Keratinocyte (primary cell): ENCODE measurements around the gene AGAP1. TPM values are rescaled to one million over a fixed set of nuclear protein-coding genes. Genes with fewer than 3 reads are reported as not detected.

ENCODE experiments used
- DNase-seq: peaks from one replicate; pipeline ENCODE4 v3.0.0-alpha.2; 2011; ENCODE audit warnings: low read depth, missing footprints, low spot score
- FAIRE-seq: peaks from 2 replicates; lab custom pipeline; 2011; peaks lifted over from hg19 to GRCh38; lab: Jason Lieb, UNC
- H2AFZ ChIP-seq: 2 replicates; pipeline ENCODE4 v1.6.0; 2012; ENCODE audit warnings: low read length, control low read depth, inconsistent platforms; ENCODE audit not compliant: control insufficient read depth
- H3K27ac ChIP-seq: 2 replicates; pipeline ENCODE4 v1.5.1; 2011; ENCODE audit warnings: low read length; ENCODE audit not compliant: control insufficient read depth, insufficient read depth
- H3K27me3 ChIP-seq: 3 replicates; pipeline ENCODE4 v1.6.0; 2011; ENCODE audit warnings: low read length; ENCODE audit not compliant: control insufficient read depth, insufficient read depth; ENCODE audit errors: extremely low read depth
- H3K36me3 ChIP-seq, 2 experiments: 2 replicates in 1 of 2; 3 replicates in 1 of 2; pipeline ENCODE4 v1.5.1; 2011; ENCODE audit warnings: low read length in 2 of 2, mild to moderate bottlenecking in 1 of 2; ENCODE audit not compliant: control insufficient read depth in 2 of 2, insufficient read depth in 2 of 2; ENCODE audit errors: extremely low read depth in 1 of 2
- H3K4me1 ChIP-seq: 3 replicates; pipeline ENCODE4 v1.5.1; 2011; ENCODE audit warnings: low read length; ENCODE audit not compliant: control insufficient read depth, insufficient read depth; ENCODE audit errors: extremely low read depth
- H3K4me2 ChIP-seq: 3 replicates; pipeline ENCODE4 v1.6.0; 2011; ENCODE audit warnings: low read depth, low read length; ENCODE audit not compliant: control insufficient read depth, insufficient read depth; ENCODE audit errors: extremely low read depth
- H3K4me3 ChIP-seq, 3 experiments: fragments of 200-600 bp in 1 of 3; sonication (generic) in 1 of 3; 2 replicates in 2 of 3; 3 replicates in 1 of 3; pipeline ENCODE4 v1.5.1; 2011 to 2016; ENCODE audit warnings: low read length in 3 of 3, mild to moderate bottlenecking in 3 of 3, control low read depth in 2 of 3, inconsistent platforms in 1 of 3, low read depth in 1 of 3, mixed read lengths in 1 of 3, mixed run types in 1 of 3, moderate library complexity in 1 of 3; ENCODE audit not compliant: control insufficient read depth in 2 of 3, insufficient read depth in 2 of 3; ENCODE audit errors: extremely low read depth in 1 of 3
- H3K79me2 ChIP-seq: 2 replicates; pipeline ENCODE4 v1.6.0; 2012; ENCODE audit warnings: low read length; ENCODE audit not compliant: control insufficient read depth, insufficient read depth
- H3K9ac ChIP-seq: 3 replicates; pipeline ENCODE4 v1.6.0; 2011; ENCODE audit warnings: low read length; ENCODE audit not compliant: control insufficient read depth, insufficient read depth; ENCODE audit errors: extremely low read depth
- H3K9me1 ChIP-seq: 3 replicates; pipeline ENCODE4 v1.6.0; 2011; ENCODE audit warnings: low read length; ENCODE audit not compliant: control insufficient read depth, insufficient read depth; ENCODE audit errors: extremely low read depth
- H3K9me3 ChIP-seq: 2 replicates; pipeline ENCODE4 v1.5.1; 2012; ENCODE audit warnings: low read depth, low read length; ENCODE audit not compliant: control insufficient read depth
- H4K20me1 ChIP-seq: 3 replicates; pipeline ENCODE4 v1.6.0; 2011; ENCODE audit warnings: low read length; ENCODE audit not compliant: control insufficient read depth, insufficient read depth; ENCODE audit errors: extremely low read depth
- EZH2 ChIP-seq: IDR thresholded peaks from one replicate; pipeline ENCODE4 v1.6.1; 2012; ENCODE audit warnings: inconsistent platforms, mild to moderate bottlenecking, low read length, moderate library complexity
- dilution Hi-C: fragments of 300-500 bp; cut with MboI; formaldehyde crosslinking; loops from one replicate; pipeline ENCODE4 v1.7.0; 2020; ENCODE audit warnings: low sequenced_read_pairs; ENCODE audit not compliant: extremely low pct_ligation_motif_present
- polyA plus RNA-seq, 5 experiments: library from polyadenylated mRNA; depleted of rRNA in 3 of 5; stranded (reverse) in 3 of 5; stranded (forward) in 1 of 5; unstranded in 1 of 5; fragments of >200 nt; gene quantifications; 1 replicate in 1 of 5; 2 replicates in 3 of 5; 3 replicates in 1 of 5; pipeline versions ENCODE4 v1.2.1 to v1.2.3, GENCODE V29; 2011 to 2012; ENCODE audit warnings: missing spikeins in 2 of 5, low read depth in 1 of 5, low replicate concordance in 1 of 5
- TF ChIP-seq, protein P1 (sequence below), 3 experiments: IDR thresholded peaks in 1 of 3; conservative IDR thresholded peaks in 1 of 3; optimal IDR thresholded peaks in 1 of 3; 2 replicates in 2 of 3; 3 replicates in 1 of 3; pipeline versions ENCODE3 to v1.5.1; 2011; ENCODE audit warnings: low read length in 3 of 3, mild to moderate bottlenecking in 3 of 3, moderate library complexity in 2 of 3, control low read depth in 1 of 3, inconsistent platforms in 1 of 3; ENCODE audit not compliant: insufficient read depth in 2 of 3; ENCODE audit errors: extremely low read depth in 1 of 3

Gene AGAP1
- polyA plus RNA-seq, 1 donor (not counting 4 experiments of a cell fraction or from before 2014, with no cell fraction given), result 12.6 TPM

DNA sequence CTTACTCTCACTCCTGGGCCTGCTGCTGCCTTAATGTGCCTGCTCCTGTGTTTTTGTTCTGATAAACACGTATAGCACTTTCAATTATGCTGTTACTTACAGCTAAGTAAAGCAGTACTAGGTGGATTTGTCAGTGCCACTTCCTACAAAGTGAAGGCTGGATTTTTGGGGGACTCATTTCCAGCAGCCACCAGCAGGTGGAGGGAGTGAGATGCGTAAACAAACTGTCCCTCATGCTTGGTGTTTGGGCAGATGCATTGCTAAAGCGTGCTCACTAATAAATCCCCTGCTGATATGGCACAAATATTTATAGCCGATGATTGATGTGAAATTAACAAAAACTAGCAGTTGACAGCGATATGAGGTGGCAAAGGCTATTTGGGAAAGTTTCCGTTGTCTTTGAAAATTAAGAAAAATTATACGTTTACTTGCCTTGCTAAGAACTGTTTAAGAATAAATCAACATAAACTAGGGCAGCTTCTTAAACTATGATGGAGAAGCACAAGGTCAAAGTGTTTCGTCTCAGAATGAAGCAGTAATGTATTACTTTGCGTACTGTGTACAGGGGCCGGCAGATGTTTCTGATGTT is 101.7 kb downstream of the AGAP1 start:
- peaks cover 0 to 3% of the 10 kb centered on the region in 2 experiments for H3K36me3 ChIP-seq
- H3K9ac ChIP-seq, result no peak overlapping the region
- no peaks in the 10 kb centered on the region for H3K9me1 ChIP-seq
- no peak for TF ChIP-seq EZH2
- TF ChIP-seq, protein P1, sequence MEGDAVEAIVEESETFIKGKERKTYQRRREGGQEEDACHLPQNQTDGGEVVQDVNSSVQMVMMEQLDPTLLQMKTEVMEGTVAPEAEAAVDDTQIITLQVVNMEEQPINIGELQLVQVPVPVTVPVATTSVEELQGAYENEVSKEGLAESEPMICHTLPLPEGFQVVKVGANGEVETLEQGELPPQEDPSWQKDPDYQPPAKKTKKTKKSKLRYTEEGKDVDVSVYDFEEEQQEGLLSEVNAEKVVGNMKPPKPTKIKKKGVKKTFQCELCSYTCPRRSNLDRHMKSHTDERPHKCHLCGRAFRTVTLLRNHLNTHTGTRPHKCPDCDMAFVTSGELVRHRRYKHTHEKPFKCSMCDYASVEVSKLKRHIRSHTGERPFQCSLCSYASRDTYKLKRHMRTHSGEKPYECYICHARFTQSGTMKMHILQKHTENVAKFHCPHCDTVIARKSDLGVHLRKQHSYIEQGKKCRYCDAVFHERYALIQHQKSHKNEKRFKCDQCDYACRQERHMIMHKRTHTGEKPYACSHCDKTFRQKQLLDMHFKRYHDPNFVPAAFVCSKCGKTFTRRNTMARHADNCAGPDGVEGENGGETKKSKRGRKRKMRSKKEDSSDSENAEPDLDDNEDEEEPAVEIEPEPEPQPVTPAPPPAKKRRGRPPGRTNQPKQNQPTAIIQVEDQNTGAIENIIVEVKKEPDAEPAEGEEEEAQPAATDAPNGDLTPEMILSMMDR (optimal IDR thresholded peaks at IDR 0.05 in 1 of 3, IDR thresholded peaks at IDR 0.05 in 1 of 3, conservative IDR thresholded peaks at IDR 0.05 in 1 of 3; ENCODE audit: extremely low read depth in 1 of 3, insufficient read depth in 2 of 3, low read length in 3 of 3), result peak; percentile 86 to 94 (median 90)
- H3K27me3 ChIP-seq, result no peaks in the 10 kb centered on the region
- no peaks in the 10 kb centered on the region for H3K4me1 ChIP-seq
- H3K27ac ChIP-seq, result no peak overlapping the region
- H2AFZ ChIP-seq, result no peak overlapping the region
- H3K9me3 ChIP-seq, result no peaks in the 10 kb centered on the region
- FAIRE-seq, result peak; percentile 87
- no peak overlapping the region for H3K4me2 ChIP-seq
- H3K79me2 ChIP-seq, result peaks cover 16% of the 10 kb centered on the region
- H3K4me3 ChIP-seq, result no peak overlapping the region
- dilution Hi-C loops, result no loop called here
- peak; percentile 30 for DNase-seq
- peaks cover 4% of the 10 kb centered on the region for H4K20me1 ChIP-seq

DNA sequence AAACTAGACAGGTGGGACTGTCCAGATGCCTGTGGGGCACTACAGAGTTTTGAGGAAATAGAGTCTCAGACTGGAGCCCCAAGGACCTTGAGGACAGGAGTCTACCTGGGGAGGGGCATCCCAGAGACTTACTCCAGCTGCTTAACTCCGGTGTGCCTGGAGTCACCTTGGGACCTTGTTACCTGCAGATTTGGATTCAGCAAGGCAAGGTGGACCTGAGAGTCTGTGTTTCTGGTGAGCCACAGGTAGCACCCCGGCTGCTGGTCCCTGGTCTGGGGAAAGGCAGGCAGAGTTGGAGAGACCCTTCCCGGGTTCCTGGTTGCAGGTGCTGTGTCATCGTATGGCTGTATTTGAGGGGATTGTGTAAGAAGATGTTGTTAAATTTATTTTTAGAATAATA is 102.4 kb downstream of the AGAP1 start:
- TF ChIP-seq, protein P1 (optimal IDR thresholded peaks at IDR 0.05 in 1 of 3, IDR thresholded peaks at IDR 0.05 in 1 of 3, conservative IDR thresholded peaks at IDR 0.05 in 1 of 3; ENCODE audit: extremely low read depth in 1 of 3, insufficient read depth in 2 of 3, low read length in 3 of 3), result no peak
- TF ChIP-seq EZH2, result no peak
- H3K4me1 ChIP-seq, result no peaks in the 10 kb centered on the region
- dilution Hi-C loops, result no loop called here
- H3K9me1 ChIP-seq, result no peaks in the 10 kb centered on the region
- H2AFZ ChIP-seq, result no peak overlapping the region
- no peaks in the 10 kb centered on the region for H3K27me3 ChIP-seq
- FAIRE-seq (no peak), DNase-seq (no peak)
- H3K36me3 ChIP-seq, result peaks cover 0 to 3% of the 10 kb centered on the region in 2 experiments
- no peak overlapping the region for H3K4me3 ChIP-seq
- peaks cover 16% of the 10 kb centered on the region for H3K79me2 ChIP-seq
- no peak overlapping the region for H3K9ac ChIP-seq
- no peak overlapping the region for H3K4me2 ChIP-seq
- peaks cover 4% of the 10 kb centered on the region for H4K20me1 ChIP-seq
- H3K9me3 ChIP-seq, result no peaks in the 10 kb centered on the region
- H3K27ac ChIP-seq, result no peak overlapping the region
